ENCODE measurements around the gene SIRPG.

The SIRPG gene

DNA sequence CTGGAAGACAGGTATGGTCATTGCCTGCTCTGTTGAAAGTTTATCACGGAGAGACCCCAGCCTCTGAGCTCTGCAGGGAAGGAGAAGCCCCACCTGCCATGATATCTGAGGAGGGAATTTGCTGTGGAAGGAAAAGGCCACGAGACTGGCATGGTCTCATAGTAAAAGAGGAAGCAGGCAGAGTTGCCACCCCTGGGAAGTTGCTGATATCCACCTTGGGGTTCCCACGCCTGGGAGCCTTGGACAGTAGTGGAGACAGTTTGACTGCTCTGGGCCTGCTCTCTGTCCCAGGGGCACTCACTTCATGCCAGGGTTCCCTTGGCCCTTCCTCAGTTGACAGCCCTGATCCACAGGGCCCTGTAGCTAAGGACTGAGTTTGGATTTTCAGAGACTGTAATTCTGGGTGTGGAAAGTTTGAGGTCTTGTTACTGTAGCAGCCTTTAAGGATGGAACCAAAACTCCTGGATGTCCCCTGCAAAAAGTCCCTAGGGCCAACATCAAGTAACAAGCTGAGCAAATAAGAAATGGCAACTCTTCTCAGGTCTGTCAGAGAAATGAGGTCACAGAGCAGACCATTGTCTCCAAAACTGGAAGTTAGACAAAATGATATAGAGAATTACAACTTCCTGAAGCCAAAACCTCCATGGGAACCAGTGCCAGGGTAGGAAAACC is 30.9 kb downstream of the SIRPG start:
- no peaks in the 10 kb centered on the region for H3K9me3 ChIP-seq (replicated peaks in 1 of 11)
- peak overlapping the region in 5 of 11 experiments; percentile 11 to 78 (median 44); a peak in 10 of 22 replicates for H3K4me2 ChIP-seq
- no peaks in the 10 kb centered on the region for H3K36me3 ChIP-seq
- H4K20me1 ChIP-seq: no peaks in the 10 kb centered on the region
- no peak for TF ChIP-seq Cebpa-rat (IDR thresholded peaks at IDR 0.05)
- H3K4me3 ChIP-seq: no peak overlapping the region
- H3K4me1 ChIP-seq: peaks cover 12 to 61% (median 38%) of the 10 kb centered on the region in 10 experiments
- H3K27ac ChIP-seq: no peak overlapping the region
- H3K9ac ChIP-seq: 0 out of 22 replicates have a peak overlapping the region, but pooled peaks of 1 of the 11 experiments have one; percentile 2
- peaks cover 0 to 3% (median 0%) of the 10 kb centered on the region in 11 experiments; a peak in 1 of 22 replicates for H3K27me3 ChIP-seq

DNA sequence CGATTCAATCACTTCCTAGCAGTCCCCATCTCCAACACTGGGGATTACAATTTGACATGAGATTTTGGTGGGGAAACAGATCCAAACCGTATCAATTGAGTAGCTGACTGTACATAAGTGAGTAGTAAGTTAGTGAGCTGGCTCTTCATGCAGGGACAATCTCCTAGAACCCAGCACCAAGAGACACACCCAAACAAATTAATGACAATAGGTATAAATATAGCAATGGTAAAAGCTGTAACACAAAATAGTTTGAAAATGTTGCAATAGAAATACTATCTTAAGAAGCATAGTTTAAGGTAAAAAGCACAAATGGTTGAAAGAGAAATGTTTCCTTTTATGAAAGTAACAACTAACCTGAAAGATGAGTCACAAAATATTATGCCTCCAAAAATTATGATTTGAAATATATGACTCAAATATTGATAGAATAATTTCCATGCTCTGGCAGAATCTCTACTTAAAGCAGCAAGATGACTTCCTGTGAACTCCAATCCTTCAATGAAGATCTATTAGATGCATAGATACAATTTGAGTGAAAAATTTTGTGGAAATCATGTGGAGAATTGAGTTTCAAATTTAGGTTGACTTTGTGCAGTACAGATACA is 32.4 kb downstream of the SIRPG start:
- H3K4me1 ChIP-seq: peaks cover 19 to 73% (median 47%) of the 10 kb centered on the region in 10 experiments
- H3K27ac ChIP-seq: no peak overlapping the region
- TF ChIP-seq Cebpa-rat (IDR thresholded peaks at IDR 0.05): no peak
- H3K27me3 ChIP-seq: peaks cover 0 to 3% (median 0%) of the 10 kb centered on the region in 11 experiments; a peak in 1 of 22 replicates
- H3K9me3 ChIP-seq (replicated peaks in 1 of 11): no peaks in the 10 kb centered on the region
- no peak overlapping the region for H3K4me3 ChIP-seq
- peak overlapping the region in 3 of 11 experiments; percentile 78 to 85 (median 78); a peak in 3 of 22 replicates for H3K4me2 ChIP-seq
- H4K20me1 ChIP-seq: no peaks in the 10 kb centered on the region
- no peak overlapping the region for H3K9ac ChIP-seq
- no peaks in the 10 kb centered on the region for H3K36me3 ChIP-seq

DNA sequence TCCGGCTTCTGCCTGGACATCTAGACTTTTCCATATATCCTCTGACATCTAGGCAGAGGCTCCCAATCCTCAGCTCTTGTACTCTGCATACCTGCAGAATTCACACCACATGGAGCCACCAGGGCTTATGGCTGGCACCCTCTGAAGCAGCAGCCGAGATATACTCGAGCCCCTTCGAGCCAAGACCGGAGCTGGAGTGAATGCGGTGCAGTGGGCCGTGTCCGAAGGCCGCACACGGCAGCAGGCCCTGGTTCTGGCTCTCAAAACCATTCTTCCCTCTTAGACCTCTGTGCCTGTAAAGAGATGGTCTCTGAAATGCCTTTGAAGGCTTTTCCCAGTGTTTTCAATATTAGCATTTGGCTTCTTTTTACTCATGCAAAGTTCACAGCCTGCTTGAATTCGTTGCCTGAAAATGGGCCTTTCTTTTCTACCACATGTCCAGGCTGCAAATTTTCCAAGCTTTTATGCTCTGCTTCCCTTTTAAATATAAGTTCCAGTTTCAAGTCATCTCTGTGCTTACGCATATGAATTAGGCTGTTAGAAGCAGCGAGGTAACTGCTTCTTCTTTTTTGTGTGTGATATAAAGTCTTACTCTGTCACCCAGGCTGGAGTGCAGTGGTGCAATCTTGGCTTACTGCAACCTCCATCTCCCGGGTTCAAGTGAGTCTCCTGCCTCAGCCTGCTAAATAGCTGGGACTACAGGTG is 33.9 kb downstream of the SIRPG start:
- no peaks in the 10 kb centered on the region; a peak in 1 of 22 replicates for H3K27me3 ChIP-seq
- H3K36me3 ChIP-seq: peaks cover 0 to 2% (median 0%) of the 10 kb centered on the region in 11 experiments; a peak in 1 of 22 replicates
- no peak overlapping the region for H3K9ac ChIP-seq
- H3K4me1 ChIP-seq: peaks cover 18 to 79% (median 49%) of the 10 kb centered on the region in 10 experiments
- H3K4me3 ChIP-seq: no peak overlapping the region
- peak overlapping the region in 5 of 11 experiments; percentile 53 to 85 (median 78); a peak in 10 of 22 replicates for H3K4me2 ChIP-seq
- H4K20me1 ChIP-seq: no peaks in the 10 kb centered on the region
- peak overlapping the region in 3 of 11 experiments; percentile 12 to 46 (median 26); a peak in 2 of 22 replicates for H3K27ac ChIP-seq
- TF ChIP-seq Cebpa-rat (IDR thresholded peaks at IDR 0.05): no peak
- peaks cover 4 to 8% (median 6%) of the 10 kb centered on the region in 11 experiments; a peak in 20 of 22 replicates for H3K9me3 ChIP-seq (replicated peaks in 1 of 11)

DNA sequence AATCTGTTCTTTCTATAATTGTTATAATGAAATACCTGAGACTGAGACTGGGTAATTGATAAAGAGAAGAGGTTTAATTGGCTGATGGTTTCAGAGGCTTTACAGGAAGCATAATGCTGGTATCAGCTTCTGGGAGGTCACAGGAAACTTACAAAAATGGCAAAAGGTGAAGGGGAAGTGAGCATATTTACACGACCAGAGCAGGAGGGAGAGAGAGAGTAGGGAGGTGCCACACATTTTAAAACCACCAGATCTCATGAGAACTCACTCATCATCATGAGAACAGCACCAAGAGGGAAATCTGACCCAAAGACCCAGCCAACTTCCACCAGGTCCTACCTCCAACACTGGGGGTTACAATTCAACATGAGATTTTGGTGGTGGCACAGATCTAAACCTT is 35.1 kb downstream of the SIRPG start:
- Histone ChIP-seq H3K36me3 (peaks cover 0 to 8% (median 0%) of the 10 kb centered on the region in 11 experiments; a peak in 2 of 22 replicates), H3K4me1 (peaks cover 18 to 85% (median 53%) of the 10 kb centered on the region in 10 experiments), H3K9ac (no peak overlapping the region), H3K27me3 (no peaks in the 10 kb centered on the region), H3K4me3 (no peak overlapping the region), H3K9me3 (replicated peaks in 1 of 11) (peaks cover 8 to 17% (median 13%) of the 10 kb centered on the region in 11 experiments; a peak in 20 of 22 replicates), H3K27ac (no peak overlapping the region), H3K4me2 (peak overlapping the region in 10 of 11 experiments; percentile 4 to 85 (median 48); a peak in 17 of 22 replicates), H4K20me1 (no peaks in the 10 kb centered on the region)
- no peak for TF ChIP-seq Cebpa-rat (IDR thresholded peaks at IDR 0.05)

DNA sequence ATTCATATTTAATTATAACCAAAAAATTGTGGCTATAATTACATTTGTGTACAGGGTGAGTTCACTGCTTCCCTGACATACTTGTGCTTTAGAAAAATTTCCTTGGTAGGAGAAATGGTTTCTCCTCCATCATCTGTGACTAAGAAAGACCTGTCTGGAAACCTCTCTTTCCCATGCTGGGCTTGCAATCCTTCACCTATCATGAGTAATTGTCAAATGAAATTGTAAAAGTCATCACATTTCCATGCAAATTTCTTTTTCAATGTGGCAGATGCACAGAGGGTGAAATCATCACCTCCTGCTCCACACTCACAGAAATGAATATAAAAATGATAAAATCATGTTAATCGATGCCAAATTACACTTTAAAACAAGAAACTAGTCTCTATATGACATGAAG is 36.3 kb downstream of the SIRPG start:
- no peak for TF ChIP-seq Cebpa-rat (IDR thresholded peaks at IDR 0.05)
- H3K36me3 ChIP-seq: peaks cover 0 to 8% (median 0%) of the 10 kb centered on the region in 11 experiments; a peak in 2 of 22 replicates

DNA sequence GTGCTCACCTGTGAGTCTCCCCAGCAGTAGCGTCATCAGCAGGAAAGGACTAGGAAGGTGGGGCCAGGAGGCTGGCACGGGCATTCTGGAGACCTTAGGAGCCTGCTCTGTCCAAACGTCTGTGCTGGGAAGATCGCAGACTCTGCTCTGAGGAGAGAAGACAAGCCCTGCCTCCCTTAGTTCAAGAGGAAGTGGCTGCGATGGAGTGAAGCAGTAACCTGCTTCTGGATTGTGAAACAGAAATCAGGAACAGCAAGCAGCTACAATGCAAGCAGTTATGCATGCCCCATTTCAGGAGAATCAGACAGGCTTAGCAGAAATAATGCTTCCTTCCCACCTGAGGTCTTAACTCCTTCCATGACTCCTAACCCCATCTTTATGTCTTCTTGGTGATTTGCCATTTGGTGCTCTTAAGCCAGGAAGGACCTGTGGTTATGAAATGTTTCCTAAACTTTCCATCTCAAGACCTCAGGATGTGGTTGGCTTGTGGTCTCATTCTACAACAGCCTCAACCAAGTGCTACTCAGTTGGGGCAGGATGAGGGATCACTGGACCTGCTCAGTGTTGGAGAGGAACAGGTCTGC is 37.6 kb downstream of the SIRPG start, which contains the start of gene SIRPB1:
SIRPB1 (minus strand) TSS at position 149 of the 584 bp plus-strand sequence; CDS start at position 84, 65 bp downstream.
- H3K4me2 ChIP-seq: peak within 1 kb of the TSS; percentile 71 to 96 (median 85)
- no peaks in the 10 kb centered on the region for H3K27me3 ChIP-seq
- peaks cover 18 to 83% (median 50%) of the 10 kb centered on the region in 10 experiments for H3K4me1 ChIP-seq
- H3K36me3 ChIP-seq: peaks cover 0 to 8% (median 0%) of the 10 kb centered on the region in 11 experiments; a peak in 2 of 22 replicates
- peak within 1 kb of the TSS in 9 of 11 experiments; percentile 28 to 73 (median 66); a peak in 14 of 22 replicates for H3K9ac ChIP-seq
- H3K27ac ChIP-seq: peak within 1 kb of the TSS in 10 of 11 experiments; percentile 42 to 84 (median 72); a peak in 19 of 22 replicates
- H4K20me1 ChIP-seq: no peaks in the 10 kb centered on the region
- H3K4me3 ChIP-seq: peak within 1 kb of the TSS in 7 of 10 experiments; percentile 7 to 61 (median 44); a peak in 9 of 20 replicates
- TF ChIP-seq Cebpa-rat (IDR thresholded peaks at IDR 0.05): peak in 10 of 11 experiments; percentile 41 to 88 (median 85); a peak in 17 of 22 replicates
- peaks cover 8 to 26% (median 13%) of the 10 kb centered on the region in 11 experiments; a peak in 20 of 22 replicates for H3K9me3 ChIP-seq (replicated peaks in 1 of 11)

More for the DNA sequence above, 36.3 kb downstream of the SIRPG start:
- H3K27me3 ChIP-seq: no peaks in the 10 kb centered on the region
- peaks cover 18 to 85% (median 50%) of the 10 kb centered on the region in 10 experiments for H3K4me1 ChIP-seq
- H3K27ac ChIP-seq: peak overlapping the region in 1 of 11 experiments; percentile 82; a peak in 1 of 22 replicates
- peaks cover 8 to 23% (median 13%) of the 10 kb centered on the region in 11 experiments; a peak in 20 of 22 replicates for H3K9me3 ChIP-seq (replicated peaks in 1 of 11)
- H3K9ac ChIP-seq: no peak overlapping the region
- H3K4me3 ChIP-seq: no peak overlapping the region
- no peaks in the 10 kb centered on the region for H4K20me1 ChIP-seq
- H3K4me2 ChIP-seq: peak overlapping the region in 7 of 11 experiments; percentile 84 to 96 (median 90); a peak in 11 of 22 replicates

DNA sequence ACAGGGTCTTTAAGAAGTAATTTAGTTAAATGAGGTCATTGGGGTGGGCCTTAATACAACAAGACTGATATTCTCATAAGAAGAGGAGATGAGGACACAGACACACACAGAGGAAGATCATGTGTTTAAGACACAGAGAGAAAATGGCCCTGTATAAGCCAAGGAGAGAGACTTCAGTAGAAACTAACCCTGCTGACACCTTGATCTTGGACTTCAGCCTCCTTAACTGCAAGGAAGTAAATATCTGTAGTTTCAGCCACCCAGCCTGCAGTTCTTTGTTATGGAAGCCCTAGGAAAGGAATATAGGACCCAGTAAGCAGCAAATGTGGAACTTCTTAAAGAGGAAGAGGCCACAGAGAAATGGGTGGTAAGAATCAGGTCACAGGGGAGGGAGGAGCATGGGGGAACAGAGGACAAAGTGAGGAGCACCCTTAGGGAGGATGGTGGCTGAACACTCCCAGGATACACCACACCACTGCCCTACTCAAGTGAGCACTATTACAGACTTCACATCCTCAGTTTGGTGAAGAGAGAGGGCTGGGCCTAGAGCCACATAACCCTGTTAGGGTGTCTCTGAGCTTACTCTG is 38.5 kb downstream of the SIRPG start:
- Histone ChIP-seq H3K4me2 (peak overlapping the region; percentile 71 to 96 (median 85)), H3K4me3 (peak overlapping the region in 6 of 10 experiments; percentile 14 to 61 (median 45); a peak in 9 of 20 replicates), H3K27me3 (no peaks in the 10 kb centered on the region), H4K20me1 (no peaks in the 10 kb centered on the region), H3K9ac (peak overlapping the region in 6 of 11 experiments; percentile 59 to 73 (median 68); a peak in 9 of 22 replicates), H3K4me1 (peaks cover 18 to 74% (median 48%) of the 10 kb centered on the region in 10 experiments), H3K9me3 (replicated peaks in 1 of 11) (peaks cover 8 to 35% (median 13%) of the 10 kb centered on the region in 11 experiments; a peak in 20 of 22 replicates), H3K36me3 (peaks cover 0 to 8% (median 0%) of the 10 kb centered on the region in 11 experiments; a peak in 2 of 22 replicates), H3K27ac (peak overlapping the region in 9 of 11 experiments; percentile 63 to 84 (median 75); a peak in 18 of 22 replicates)
- TF ChIP-seq Cebpa-rat (IDR thresholded peaks at IDR 0.05): no peak

All from BLaER1 treated with 17β-estradiol and CSF1 and Interleukin-3, amounts not matched to agents 10 nM and 100 nM (cell line).